NCI-H2196 treated with DMSO at 0.1 percent for 48 hours (cell line): ENCODE measurements around the gene ASCL2.

Experiments used
- DNase-seq: peaks from one replicate; lab custom pipeline; 2025; ENCODE audit not compliant: unreplicated experiment; lab: John Stamatoyannopoulos, UW

Gene ASCL2

GRCh38 chr11:2263071-2263565 is 7.3 kb downstream of the ASCL2 start:
- no peak for DNase-seq

- no peak for DNase-seq
Observed at GRCh38 chr11:2262301-2263070, 7.9 kb downstream of the ASCL2 start.

GRCh38 chr11:2261436-2262230 is 8.8 kb downstream of the ASCL2 start:
- no peak for DNase-seq

- no peak for DNase-seq
Observed at GRCh38 chr11:2260491-2261364, 9.7 kb downstream of the ASCL2 start.

GRCh38 chr11:2259897-2260451 is 10.4 kb downstream of the ASCL2 start:
- DNase-seq, result no peak

- DNase-seq, result no peak
Observed at GRCh38 chr11:2259466-2259830, 10.9 kb downstream of the ASCL2 start.

- DNase-seq, result no peak
Observed at GRCh38 chr11:2258501-2259465, 11.6 kb downstream of the ASCL2 start.

- no peak for DNase-seq
Observed at GRCh38 chr11:2256951-2257700, 13.3 kb downstream of the ASCL2 start.

GRCh38 chr11:2256293-2256913 is 14.0 kb downstream of the ASCL2 start:
- no peak for DNase-seq

- no peak for DNase-seq
Observed at GRCh38 chr11:2252018-2252417, 18.4 kb downstream of the ASCL2 start.

- no peak for DNase-seq
Observed at GRCh38 chr11:2251138-2251537, 19.2 kb downstream of the ASCL2 start.

GRCh38 chr11:2250485-2250884 is 19.9 kb downstream of the ASCL2 start:
- no peak for DNase-seq

- no peak for DNase-seq
Observed at GRCh38 chr11:2250041-2250440, 20.3 kb downstream of the ASCL2 start.

- no peak for DNase-seq
Observed at GRCh38 chr11:2249189-2249916, 21.0 kb downstream of the ASCL2 start.

- DNase-seq, result no peak
Observed at GRCh38 chr11:2248762-2249161, 21.6 kb downstream of the ASCL2 start.

GRCh38 chr11:2248242-2248641 is 22.1 kb downstream of the ASCL2 start:
- no peak for DNase-seq

- no peak for DNase-seq
Observed at GRCh38 chr11:2247496-2247895, 22.9 kb downstream of the ASCL2 start.

GRCh38 chr11:2240834-2241233 is 29.6 kb downstream of the ASCL2 start:
- DNase-seq, result no peak
